Activated CD4-positive, alpha-beta T cell treated with anti-CD3 and anti-CD28 coated beads for 48 hours (primary cell): ENCODE results near the gene CNTNAP1.
A peak's percentile ranks its signal among the peaks of the same experiment; 100 is the strongest.

ENCODE experiments used
- DNase-seq: peaks from one replicate; pipeline ENCODE4 v3.0.0-alpha.2; 2020

CNTNAP1 gene

GRCh38 chr17:42670789-42671657, 11.3 kb upstream of the CNTNAP1 start:
- DNase-seq, result no peak

GRCh38 chr17:42672038-42672437, 10.3 kb upstream of the CNTNAP1 start:
- no peak for DNase-seq

- no peak for DNase-seq
These were observed 9.0 kb upstream of the CNTNAP1 start for GRCh38 chr17:42673266-42673884.

- no peak for DNase-seq
These were observed 8.2 kb upstream of the CNTNAP1 start for GRCh38 chr17:42673885-42674754.

GRCh38 chr17:42674755-42675347, 7.5 kb upstream of the CNTNAP1 start:
- no peak for DNase-seq

- no peak for DNase-seq
These were observed 6.9 kb upstream of the CNTNAP1 start for GRCh38 chr17:42675348-42675964.

GRCh38 chr17:42675965-42676423, 6.3 kb upstream of the CNTNAP1 start:
- no peak for DNase-seq

- no peak for DNase-seq
These were observed 5.8 kb upstream of the CNTNAP1 start, which contains the start of gene PLEKHH3 for GRCh38 chr17:42676424-42677011. Gene PLEKHH3, minus strand, starts transcription at chr17:42676994. Its CDS starts 431 bp downstream, at chr17:42676563.

- DNase-seq, result peak; percentile 100
These were observed 5.1 kb upstream of the CNTNAP1 start for GRCh38 chr17:42677012-42677857.

GRCh38 chr17:42677921-42678781, 4.2 kb upstream of the CNTNAP1 start:
- DNase-seq, result peak; percentile 83

- peak; percentile 49 for DNase-seq
These were observed 3.3 kb upstream of the CNTNAP1 start for GRCh38 chr17:42678951-42679491.

- peak; percentile 82 for DNase-seq
These were observed 2.6 kb upstream of the CNTNAP1 start for GRCh38 chr17:42679492-42680330.

GRCh38 chr17:42680331-42680808, 2.0 kb upstream of the CNTNAP1 start:
- no peak for DNase-seq

GRCh38 chr17:42682722-42683403, 532 bp downstream of the CNTNAP1 start:
- peak; percentile 50 for DNase-seq

- no peak for DNase-seq
These were observed 1.2 kb downstream of the CNTNAP1 start for GRCh38 chr17:42683407-42684034.

GRCh38 chr17:42684929-42685556, 2.7 kb downstream of the CNTNAP1 start:
- DNase-seq, result no peak

- no peak for DNase-seq
These were observed 3.5 kb downstream of the CNTNAP1 start for GRCh38 chr17:42685831-42686230.
